OCI-LY1 (cell line): Measurements from ENCODE around the gene PLPP4.

Experiments
- H2AFZ ChIP-seq: fragments of 200-600 bp; sonication (generic), shearing (Covaris generic); 2 replicates; pipeline ENCODE4 v1.6.0; 2014; ENCODE audit warnings: antibody characterized with exemption, mild to moderate bottlenecking, low read length
- H3F3A ChIP-seq: fragments of 200-600 bp; sonication (generic), shearing (Covaris generic); 2 replicates; pipeline ENCODE4 v1.6.0; 2014; ENCODE audit warnings: mild to moderate bottlenecking, antibody characterized with exemption, low read length, moderate library complexity; ENCODE audit not compliant: insufficient read depth
- H3K27ac ChIP-seq: fragments of 200-600 bp; sonication (generic); 2 replicates; pipeline ENCODE4 v1.5.1; 2014; ENCODE audit warnings: low read length, mixed run types, mild to moderate bottlenecking, low read depth; ENCODE audit not compliant: poor library complexity, severe bottlenecking
- H3K27me3 ChIP-seq: fragments of 200-600 bp; sonication (generic); 2 replicates; pipeline ENCODE4 v1.6.0; 2014; ENCODE audit warnings: antibody characterized with exemption, mild to moderate bottlenecking, low read length, moderate library complexity; ENCODE audit not compliant: insufficient read depth
- H3K36me3 ChIP-seq: fragments of 200-600 bp; sonication (generic); 2 replicates; pipeline ENCODE4 v1.6.1; 2014; ENCODE audit warnings: mild to moderate bottlenecking, antibody characterized with exemption, low read length, moderate library complexity, mixed read lengths; ENCODE audit not compliant: insufficient read depth
- H3K4me1 ChIP-seq: fragments of 200-600 bp; sonication (generic); 2 replicates; pipeline ENCODE4 v1.5.1; 2014; ENCODE audit warnings: mild to moderate bottlenecking, low read length, moderate library complexity; ENCODE audit not compliant: insufficient read depth, severe bottlenecking
- H3K4me2 ChIP-seq: fragments of 200-600 bp; sonication (generic), shearing (Covaris generic); 2 replicates; pipeline ENCODE4 v1.6.1; 2014; ENCODE audit warnings: low read length
- H3K4me3 ChIP-seq: fragments of 200-600 bp; sonication (generic); 2 replicates; pipeline ENCODE4 v1.5.1; 2014; ENCODE audit warnings: low read length, low read depth, mild to moderate bottlenecking, mixed read lengths; ENCODE audit not compliant: poor library complexity, severe bottlenecking
- H3K79me2 ChIP-seq: fragments of 200-600 bp; shearing (Covaris generic); 2 replicates; pipeline ENCODE4 v1.6.1; 2016; ENCODE audit warnings: mixed run types, low read length, mixed read lengths; ENCODE audit not compliant: insufficient read depth
- H3K9ac ChIP-seq: fragments of 200-600 bp; sonication (generic), shearing (Covaris generic); 2 replicates; pipeline ENCODE4 v1.6.1; 2014; ENCODE audit warnings: mild to moderate bottlenecking, low read length, mixed read lengths
- H3K9me2 ChIP-seq: fragments of 200-600 bp; sonication (generic), shearing (Covaris generic); 2 replicates; pipeline ENCODE4 v1.6.1; 2014; ENCODE audit warnings: low read depth, mild to moderate bottlenecking, low read length, mixed read lengths
- H3K9me3 ChIP-seq: fragments of 200-600 bp; shearing (Covaris generic); 2 replicates; pipeline ENCODE4 v1.6.1; 2014; ENCODE audit warnings: low read length, mixed read lengths
- H4K20me1 ChIP-seq: fragments of 200-600 bp; sonication (generic), shearing (Covaris generic); 2 replicates; pipeline ENCODE4 v1.6.0; 2016; ENCODE audit warnings: mild to moderate bottlenecking, low read length; ENCODE audit not compliant: insufficient read depth
- EZH2 ChIP-seq: fragments of 200-600 bp; sonication (generic), shearing (Covaris generic); IDR thresholded peaks from 2 replicates; pipeline ENCODE4 v1.8.0; 2017; ENCODE audit warnings: borderline replicate concordance, mixed run types, mild to moderate bottlenecking, antibody characterized with exemption, low read length, moderate library complexity, mixed read lengths
- TF ChIP-seq, protein P1 (sequence below): fragments of 200-600 bp; sonication (generic), shearing (Covaris generic); IDR thresholded peaks from 2 replicates; pipeline ENCODE4 v1.5.1; 2017; ENCODE audit warnings: mild to moderate bottlenecking, antibody characterized with exemption, low read length, moderate library complexity, mixed read lengths

PLPP4 gene

DNA sequence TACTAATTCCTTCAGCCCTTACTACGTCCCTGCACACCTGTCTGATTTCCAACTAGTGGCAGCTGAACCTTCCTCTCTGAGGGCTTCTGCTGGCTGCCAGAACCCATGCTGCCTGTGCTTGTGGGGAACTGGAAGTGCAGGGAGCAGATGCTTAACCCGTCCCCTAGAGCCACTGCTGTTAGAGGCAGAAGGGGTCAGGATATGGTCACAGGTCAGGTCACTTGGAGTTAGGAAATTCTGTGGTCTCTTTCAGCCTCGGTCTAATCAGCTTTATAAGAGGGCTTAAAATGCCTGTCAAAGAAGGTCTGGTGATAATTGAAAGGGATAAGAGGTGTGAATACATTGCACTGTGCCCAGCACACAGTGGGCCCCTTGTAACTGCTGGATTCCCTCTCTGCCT lies 82.0 kb downstream of the PLPP4 start:
- H3K36me3 ChIP-seq = no peaks in the 10 kb centered on the region
- no peaks in the 10 kb centered on the region for H3K79me2 ChIP-seq

DNA sequence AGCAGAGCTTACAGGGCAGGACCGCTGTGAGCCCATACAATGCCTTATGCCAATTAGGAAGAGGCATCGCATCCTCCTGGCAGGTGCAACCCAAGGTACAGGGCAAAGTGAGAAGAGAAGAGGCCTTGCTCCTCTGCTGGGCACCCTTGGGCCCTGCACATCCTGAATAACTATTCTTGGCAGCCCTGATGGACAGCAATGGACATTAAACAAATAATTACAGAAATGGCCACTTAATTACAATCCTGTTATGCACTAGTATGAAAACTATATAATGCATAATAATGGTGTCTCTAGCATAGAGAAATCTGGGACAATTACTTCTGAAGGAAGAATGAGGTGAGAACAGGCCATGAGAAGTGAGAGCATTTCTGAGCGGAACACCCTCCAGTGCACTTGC lies 83.5 kb downstream of the PLPP4 start:
- no peaks in the 10 kb centered on the region for H3F3A ChIP-seq
- no peak overlapping the region for H3K4me2 ChIP-seq
- no peak overlapping the region for H2AFZ ChIP-seq
- H4K20me1 ChIP-seq = no peaks in the 10 kb centered on the region
- H3K27me3 ChIP-seq = no peaks in the 10 kb centered on the region
- H3K79me2 ChIP-seq = no peaks in the 10 kb centered on the region
- H3K36me3 ChIP-seq = no peaks in the 10 kb centered on the region
- no peaks in the 10 kb centered on the region for H3K9me3 ChIP-seq
- H3K9ac ChIP-seq = no peak overlapping the region
- H3K4me1 ChIP-seq = no peaks in the 10 kb centered on the region
- TF ChIP-seq EZH2 = no peak
- TF ChIP-seq, protein P1, sequence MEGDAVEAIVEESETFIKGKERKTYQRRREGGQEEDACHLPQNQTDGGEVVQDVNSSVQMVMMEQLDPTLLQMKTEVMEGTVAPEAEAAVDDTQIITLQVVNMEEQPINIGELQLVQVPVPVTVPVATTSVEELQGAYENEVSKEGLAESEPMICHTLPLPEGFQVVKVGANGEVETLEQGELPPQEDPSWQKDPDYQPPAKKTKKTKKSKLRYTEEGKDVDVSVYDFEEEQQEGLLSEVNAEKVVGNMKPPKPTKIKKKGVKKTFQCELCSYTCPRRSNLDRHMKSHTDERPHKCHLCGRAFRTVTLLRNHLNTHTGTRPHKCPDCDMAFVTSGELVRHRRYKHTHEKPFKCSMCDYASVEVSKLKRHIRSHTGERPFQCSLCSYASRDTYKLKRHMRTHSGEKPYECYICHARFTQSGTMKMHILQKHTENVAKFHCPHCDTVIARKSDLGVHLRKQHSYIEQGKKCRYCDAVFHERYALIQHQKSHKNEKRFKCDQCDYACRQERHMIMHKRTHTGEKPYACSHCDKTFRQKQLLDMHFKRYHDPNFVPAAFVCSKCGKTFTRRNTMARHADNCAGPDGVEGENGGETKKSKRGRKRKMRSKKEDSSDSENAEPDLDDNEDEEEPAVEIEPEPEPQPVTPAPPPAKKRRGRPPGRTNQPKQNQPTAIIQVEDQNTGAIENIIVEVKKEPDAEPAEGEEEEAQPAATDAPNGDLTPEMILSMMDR = no peak
- no peaks in the 10 kb centered on the region for H3K9me2 ChIP-seq
- H3K27ac ChIP-seq = no peak overlapping the region
- no peak overlapping the region for H3K4me3 ChIP-seq

More for the DNA sequence above, 82.0 kb downstream of the PLPP4 start:
- Histone ChIP-seq H3K4me3 (no peak overlapping the region), H3K27ac (no peak overlapping the region), H3K4me1 (no peaks in the 10 kb centered on the region), H3K9me2 (no peaks in the 10 kb centered on the region), H3K9ac (no peak overlapping the region), H3K9me3 (no peaks in the 10 kb centered on the region), H4K20me1 (no peaks in the 10 kb centered on the region), H3K4me2 (no peak overlapping the region), H2AFZ (no peak overlapping the region), H3F3A (no peaks in the 10 kb centered on the region), H3K27me3 (no peaks in the 10 kb centered on the region)
- no peak for TF ChIP-seq EZH2
- TF ChIP-seq, protein P1 = no peak

DNA sequence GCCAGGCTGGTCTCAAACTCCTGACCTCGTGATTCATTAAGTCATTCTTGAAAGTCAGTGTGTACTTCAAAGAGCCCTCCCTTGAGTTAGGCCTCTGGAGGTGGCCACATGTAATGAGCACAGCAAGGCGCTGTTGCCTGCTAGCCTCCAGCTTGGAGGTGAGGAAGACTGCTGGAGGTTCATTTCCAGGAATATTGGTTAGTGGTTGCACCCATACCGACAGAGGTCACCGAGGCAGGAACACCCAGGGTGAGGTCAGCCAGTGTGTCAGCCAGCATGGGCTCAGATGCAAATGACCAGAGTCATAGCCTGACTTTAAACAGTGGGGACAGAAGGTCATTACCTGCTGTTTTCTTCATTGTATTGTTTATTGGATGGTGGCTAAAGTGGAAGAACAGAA lies 85.0 kb downstream of the PLPP4 start:
- no peaks in the 10 kb centered on the region for H3K4me1 ChIP-seq

More for the DNA sequence above, 85.0 kb downstream of the PLPP4 start:
- Histone ChIP-seq H3K36me3 (no peaks in the 10 kb centered on the region), H3K27me3 (no peaks in the 10 kb centered on the region), H3K27ac (no peak overlapping the region), H3K79me2 (no peaks in the 10 kb centered on the region), H3K4me3 (no peak overlapping the region), H3K9me2 (no peaks in the 10 kb centered on the region), H3K9me3 (no peaks in the 10 kb centered on the region), H3K9ac (no peak overlapping the region), H3F3A (no peaks in the 10 kb centered on the region), H3K4me2 (no peak overlapping the region), H2AFZ (no peak overlapping the region), H4K20me1 (no peaks in the 10 kb centered on the region)
- TF ChIP-seq, protein P1 = no peak
- no peak for TF ChIP-seq EZH2
